Activated CD4-positive, alpha-beta T cell treated with anti-CD3 and anti-CD28 coated beads for 36 hours (primary cell): Measurements from ENCODE around the gene MYZAP. TPM values are rescaled to one million over a fixed set of nuclear protein-coding genes. Genes with fewer than 3 reads are reported as not detected.

Experiments
- ATAC-seq: fragments of 200-7000 bp; cut with Tn5 transposase; one replicate; pipeline ENCODE4 v1.10.0; 2021; ENCODE audit warnings: mild to moderate bottlenecking, moderate library complexity
- CTCF ChIA-PET: fragments of 350-600 bp; sonication (Branson Sonifier 250); formaldehyde crosslinking; loops from one replicate; lab custom pipeline; 2021; ENCODE audit warnings: antibody characterized with exemption; lab: Charles Lee
- POLR2A ChIA-PET: fragments of 350-600 bp; sonication (Branson Sonifier 250); formaldehyde crosslinking; loops from one replicate; lab custom pipeline; 2021; ENCODE audit warnings: antibody characterized with exemption, inconsistent platforms; lab: Charles Lee
- DNase-seq: peaks from one replicate; pipeline ENCODE4 v3.0.0-alpha.2; 2020
- H3K27ac Mint-ChIP-seq: one replicate; pipeline ENCODE4 v1.8.0; 2021; ENCODE audit warnings: mixed read lengths
- H3K27me3 Mint-ChIP-seq: one replicate; pipeline ENCODE4 v1.8.0; 2021; ENCODE audit warnings: mixed read lengths
- H3K36me3 Mint-ChIP-seq: one replicate; pipeline ENCODE4 v1.8.0; 2021; ENCODE audit warnings: low read depth, mixed read lengths
- H3K4me1 Mint-ChIP-seq: one replicate; pipeline ENCODE4 v1.8.0; 2021; ENCODE audit warnings: mixed read lengths
- H3K4me3 Mint-ChIP-seq: one replicate; pipeline ENCODE4 v1.8.0; 2021; ENCODE audit warnings: mild to moderate bottlenecking, moderate library complexity, mixed read lengths
- H3K9me3 Mint-ChIP-seq: one replicate; pipeline ENCODE4 v1.8.0; 2021; ENCODE audit warnings: low read depth, mixed read lengths
- intact Hi-C, 2 experiments: fragments of 100-400 bp; cut with DNase I in 1 of 2; cut with micrococcal nuclease in 1 of 2; formaldehyde crosslinking; loops; one replicate each; pipeline versions ENCODE4 v1.14.2 to v1.15.1; 2022 to 2024; cut with DNase I, micrococcal nuclease
- total RNA-seq, 2 experiments: library from RNA; stranded (reverse); gene quantifications; one replicate each; pipeline ENCODE4 v1.2.3, GENCODE V29; 2021

Gene MYZAP
- total RNA-seq, 2 experiments from 2014 or later: 0.11 TPM

GRCh38 chr15:57662802-57663201 is 71.1 kb downstream of the MYZAP start:
- DNase-seq: no peak
- Mint-ChIP-seq H3K27me3 (peaks cover 3% of the 10 kb centered on the region), H3K36me3 (no peaks in the 10 kb centered on the region), H3K4me1 (peaks cover under 1% of the 10 kb centered on the region), H3K27ac (no peak overlapping the region), H3K9me3 (no peaks in the 10 kb centered on the region), H3K4me3 (no peak overlapping the region)
- ChIA-PET POLR2A (no interaction called here), CTCF (interaction anchor here (0.9 to 1.8 kb wide), 2 partner anchors 21 to 103 kb away, joined by 3 to 5 read pairs; no protein-coding TSS in a partner anchor)
- ATAC-seq: no peak
- intact Hi-C loops: no loop called here

GRCh38 chr15:57663262-57663661 is 71.6 kb downstream of the MYZAP start:
- ATAC-seq (no peak), DNase-seq (no peak)
- no peaks in the 10 kb centered on the region for H3K9me3 Mint-ChIP-seq
- no peak overlapping the region for H3K4me3 Mint-ChIP-seq
- no peak overlapping the region for H3K27ac Mint-ChIP-seq
- no peaks in the 10 kb centered on the region for H3K36me3 Mint-ChIP-seq
- intact Hi-C loops: no loop called here
- POLR2A ChIA-PET: no interaction called here
- peaks cover 2% of the 10 kb centered on the region for H3K4me1 Mint-ChIP-seq
- CTCF ChIA-PET: interaction anchor here (0.9 to 1.8 kb wide), 2 partner anchors 21 to 103 kb away, joined by 3 to 5 read pairs; no protein-coding TSS in a partner anchor
- H3K27me3 Mint-ChIP-seq: peaks cover 3% of the 10 kb centered on the region

GRCh38 chr15:57665194-57665593 is 73.5 kb downstream of the MYZAP start:
- no peaks in the 10 kb centered on the region for H3K9me3 Mint-ChIP-seq
- CTCF ChIA-PET: interaction anchor here (0.6 to 2.3 kb wide), 4 partner anchors 9 to 231 kb away, joined by 3 to 7 read pairs (median 5); no protein-coding TSS in a partner anchor
- POLR2A ChIA-PET: interaction anchor here (0.7 kb wide), 1 partner anchor 886 kb away, joined by 3 read pairs; no protein-coding TSS in a partner anchor
- DNase-seq (no peak), ATAC-seq (no peak)
- H3K4me3 Mint-ChIP-seq: no peak overlapping the region
- peaks cover 2% of the 10 kb centered on the region for H3K4me1 Mint-ChIP-seq
- H3K27me3 Mint-ChIP-seq: peaks cover 3% of the 10 kb centered on the region
- intact Hi-C loops: no loop called here
- no peaks in the 10 kb centered on the region for H3K36me3 Mint-ChIP-seq
- no peak overlapping the region for H3K27ac Mint-ChIP-seq

GRCh38 chr15:57665939-57666338 is 74.2 kb downstream of the MYZAP start:
- H3K4me1 Mint-ChIP-seq: peaks cover 2% of the 10 kb centered on the region
- no peak overlapping the region for H3K4me3 Mint-ChIP-seq
- ChIA-PET POLR2A (no interaction called here), CTCF (interaction anchor here (0.9 to 2.3 kb wide), 2 partner anchors 10 to 106 kb away, joined by 6 to 7 read pairs; no protein-coding TSS in a partner anchor)
- DNase-seq: no peak
- no peak for ATAC-seq
- intact Hi-C loops: no loop called here
- no peaks in the 10 kb centered on the region for H3K36me3 Mint-ChIP-seq
- no peaks in the 10 kb centered on the region for H3K9me3 Mint-ChIP-seq
- peaks cover 1% of the 10 kb centered on the region for H3K27me3 Mint-ChIP-seq
- no peak overlapping the region for H3K27ac Mint-ChIP-seq

- H3K27me3 Mint-ChIP-seq: no peaks in the 10 kb centered on the region
- CTCF ChIA-PET: interaction anchor here (0.6 to 1.4 kb wide), 4 partner anchors 16 to 194 kb away, joined by 3 to 5 read pairs (median 4); no protein-coding TSS in a partner anchor
- POLR2A ChIA-PET: no interaction called here
- DNase-seq (no peak), ATAC-seq (no peak)
- H3K27ac Mint-ChIP-seq: no peak overlapping the region
- peaks cover 2% of the 10 kb centered on the region for H3K4me1 Mint-ChIP-seq
- no peak overlapping the region for H3K4me3 Mint-ChIP-seq
- H3K9me3 Mint-ChIP-seq: no peaks in the 10 kb centered on the region
- intact Hi-C loops: no loop called here
- H3K36me3 Mint-ChIP-seq: no peaks in the 10 kb centered on the region
These were observed 75.6 kb downstream of the MYZAP start for GRCh38 chr15:57667171-57667849.

GRCh38 chr15:57668016-57668415 is 76.3 kb downstream of the MYZAP start:
- peaks cover 2% of the 10 kb centered on the region for H3K4me1 Mint-ChIP-seq
- no peak for DNase-seq
- ATAC-seq: no peak

GRCh38 chr15:57671636-57672035 is 79.9 kb downstream of the MYZAP start:
- H3K27me3 Mint-ChIP-seq: peaks cover 2% of the 10 kb centered on the region
- no peaks in the 10 kb centered on the region for H3K36me3 Mint-ChIP-seq
- POLR2A ChIA-PET: no interaction called here
- H3K27ac Mint-ChIP-seq: no peak overlapping the region
- intact Hi-C loops: no loop called here
- H3K4me3 Mint-ChIP-seq: no peak overlapping the region
- no peak for DNase-seq
- no peaks in the 10 kb centered on the region for H3K9me3 Mint-ChIP-seq
- ATAC-seq: no peak
- H3K4me1 Mint-ChIP-seq: peaks cover 2% of the 10 kb centered on the region
- CTCF ChIA-PET: no interaction called here

More at GRCh38 chr15:57668016-57668415, 76.3 kb downstream of the MYZAP start:
- Mint-ChIP-seq H3K36me3 (no peaks in the 10 kb centered on the region), H3K4me3 (no peak overlapping the region), H3K27me3 (no peaks in the 10 kb centered on the region), H3K9me3 (no peaks in the 10 kb centered on the region), H3K27ac (no peak overlapping the region)
- ChIA-PET CTCF (interaction anchor here (0.6 to 1.4 kb wide), 9 partner anchors 17 to 193 kb away, joined by 3 to 5 read pairs (median 3); no protein-coding TSS in a partner anchor), POLR2A (no interaction called here)
- intact Hi-C loops: no loop called here

GRCh38 chr15:57675481-57676181 is 83.9 kb downstream of the MYZAP start:
- intact Hi-C loops: loop anchor here in 1 of 2 experiments (2.0 kb wide), 1 partner anchor 49 kb away; no protein-coding TSS in a partner anchor
- POLR2A ChIA-PET: no interaction called here
- DNase-seq (no peak), ATAC-seq (no peak)
- Mint-ChIP-seq H3K27me3 (peaks cover 5% of the 10 kb centered on the region), H3K36me3 (no peaks in the 10 kb centered on the region), H3K27ac (no peak overlapping the region), H3K9me3 (no peaks in the 10 kb centered on the region), H3K4me1 (peaks cover 7% of the 10 kb centered on the region), H3K4me3 (no peak overlapping the region)
- CTCF ChIA-PET: no interaction called here

GRCh38 chr15:57676585-57676984 is 84.9 kb downstream of the MYZAP start:
- no peak for DNase-seq
- ChIA-PET POLR2A (no interaction called here), CTCF (interaction anchor here (1.1 to 2.3 kb wide), 2 partner anchors 7 to 134 kb away, joined by 4 to 9 read pairs; no protein-coding TSS in a partner anchor)
- Mint-ChIP-seq H3K4me3 (no peak overlapping the region), H3K36me3 (no peaks in the 10 kb centered on the region), H3K27ac (no peak overlapping the region), H3K9me3 (no peaks in the 10 kb centered on the region), H3K27me3 (peaks cover 5% of the 10 kb centered on the region), H3K4me1 (peaks cover 7% of the 10 kb centered on the region)
- ATAC-seq: no peak
- intact Hi-C loops: loop anchor here in 1 of 2 experiments (2.0 kb wide), 1 partner anchor 50 kb away; no protein-coding TSS in a partner anchor

- peaks cover 5% of the 10 kb centered on the region for H3K27me3 Mint-ChIP-seq
- intact Hi-C loops: loop anchor here in 1 of 2 experiments (2.0 kb wide), 1 partner anchor 50 kb away; no protein-coding TSS in a partner anchor
- ChIA-PET POLR2A (interaction anchor here (0.6 kb wide), 1 partner anchor 751 kb away, joined by 5 read pairs; no protein-coding TSS in a partner anchor), CTCF (interaction anchor here (1.1 to 2.3 kb wide), 2 partner anchors 8 to 135 kb away, joined by 4 to 9 read pairs; no protein-coding TSS in a partner anchor)
- no peak overlapping the region for H3K4me3 Mint-ChIP-seq
- no peaks in the 10 kb centered on the region for H3K9me3 Mint-ChIP-seq
- H3K36me3 Mint-ChIP-seq: no peaks in the 10 kb centered on the region
- no peak for DNase-seq
- no peak for ATAC-seq
- H3K4me1 Mint-ChIP-seq: peaks cover 7% of the 10 kb centered on the region
- H3K27ac Mint-ChIP-seq: no peak overlapping the region
These were observed 85.5 kb downstream of the MYZAP start for GRCh38 chr15:57677204-57677603.

- H3K27me3 Mint-ChIP-seq: peaks cover 2% of the 10 kb centered on the region
- ChIA-PET POLR2A (no interaction called here), CTCF (interaction anchor here (0.6 to 1.3 kb wide), 3 partner anchors 14 to 52 kb away, joined by 3 to 4 read pairs (median 3); no protein-coding TSS in a partner anchor)
- peak overlapping the region; percentile 11 for H3K27ac Mint-ChIP-seq
- no peak overlapping the region for H3K4me3 Mint-ChIP-seq
- DNase-seq (no peak), ATAC-seq (peak; percentile 63)
- no peaks in the 10 kb centered on the region for H3K36me3 Mint-ChIP-seq
- H3K4me1 Mint-ChIP-seq: peaks cover 7% of the 10 kb centered on the region
- no peaks in the 10 kb centered on the region for H3K9me3 Mint-ChIP-seq
- intact Hi-C loops: no loop called here
These were observed 88.3 kb downstream of the MYZAP start for GRCh38 chr15:57680021-57680420.
